ENCODE measurements around the gene RENBP.

Gene RENBP

GRCh38 chrX:153966841-153967535, 22.5 kb upstream of the RENBP start:
- no peaks in the 10 kb centered on the region for H3K27me3 Mint-ChIP-seq
- ATAC-seq (ENCODE audit: low read depth), result no peak
- H3K36me3 Mint-ChIP-seq, result peaks cover 2% of the 10 kb centered on the region
- H3K4me3 Mint-ChIP-seq, result peak overlapping the region; percentile 100
- H3K27ac Mint-ChIP-seq, result peak overlapping the region; percentile 92
- no peaks in the 10 kb centered on the region for H3K9me3 Mint-ChIP-seq
- peaks cover 28% of the 10 kb centered on the region for H3K4me1 Mint-ChIP-seq
- no peak for DNase-seq (ENCODE audit: low spot score in 2 of 2)

- DNase-seq (ENCODE audit: low spot score in 2 of 2) (no peak), ATAC-seq (ENCODE audit: low read depth) (no peak)
- Mint-ChIP-seq H3K27ac (peak overlapping the region; percentile 80), H3K4me3 (peak overlapping the region; percentile 57), H3K9me3 (no peaks in the 10 kb centered on the region), H3K36me3 (no peaks in the 10 kb centered on the region), H3K27me3 (no peaks in the 10 kb centered on the region), H3K4me1 (peaks cover 28% of the 10 kb centered on the region)
Observed at GRCh38 chrX:153966283-153966688, 21.8 kb upstream of the RENBP start.

GRCh38 chrX:153965406-153965805, 21.0 kb upstream of the RENBP start:
- H3K4me1 Mint-ChIP-seq, result peaks cover 28% of the 10 kb centered on the region
- H3K27me3 Mint-ChIP-seq, result no peaks in the 10 kb centered on the region
- H3K27ac Mint-ChIP-seq, result peak overlapping the region; percentile 80
- DNase-seq (ENCODE audit: low spot score in 2 of 2) (no peak), ATAC-seq (ENCODE audit: low read depth) (peak; percentile 16)
- H3K9me3 Mint-ChIP-seq, result no peaks in the 10 kb centered on the region
- H3K36me3 Mint-ChIP-seq, result peaks cover 3% of the 10 kb centered on the region
- H3K4me3 Mint-ChIP-seq, result peak overlapping the region; percentile 57

GRCh38 chrX:153964105-153964504, 19.7 kb upstream of the RENBP start:
- H3K36me3 Mint-ChIP-seq, result peaks cover 3% of the 10 kb centered on the region
- H3K27me3 Mint-ChIP-seq, result no peaks in the 10 kb centered on the region
- H3K27ac Mint-ChIP-seq, result no peak overlapping the region
- ATAC-seq (ENCODE audit: low read depth) (no peak), DNase-seq (ENCODE audit: low spot score in 2 of 2) (no peak)
- H3K9me3 Mint-ChIP-seq, result no peaks in the 10 kb centered on the region
- no peak overlapping the region for H3K4me3 Mint-ChIP-seq
- H3K4me1 Mint-ChIP-seq, result peaks cover 24% of the 10 kb centered on the region

- H3K36me3 Mint-ChIP-seq, result peaks cover 3% of the 10 kb centered on the region
- ATAC-seq (ENCODE audit: low read depth) (no peak), DNase-seq (ENCODE audit: low spot score in 2 of 2) (no peak)
- no peak overlapping the region for H3K4me3 Mint-ChIP-seq
- H3K27me3 Mint-ChIP-seq, result no peaks in the 10 kb centered on the region
- H3K4me1 Mint-ChIP-seq, result peaks cover 24% of the 10 kb centered on the region
- no peak overlapping the region for H3K27ac Mint-ChIP-seq
- H3K9me3 Mint-ChIP-seq, result no peaks in the 10 kb centered on the region
Observed at GRCh38 chrX:153963546-153963945, 19.1 kb upstream of the RENBP start.

- no peak overlapping the region for H3K27ac Mint-ChIP-seq
Observed at GRCh38 chrX:153961292-153961691, 16.8 kb upstream of the RENBP start.

GRCh38 chrX:153960786-153961185, 16.3 kb upstream of the RENBP start:
- Mint-ChIP-seq H3K4me1 (peaks cover 5% of the 10 kb centered on the region), H3K9me3 (no peaks in the 10 kb centered on the region), H3K4me3 (no peak overlapping the region), H3K27me3 (no peaks in the 10 kb centered on the region), H3K27ac (no peak overlapping the region), H3K36me3 (peaks cover 5% of the 10 kb centered on the region)
- ATAC-seq (ENCODE audit: low read depth) (no peak), DNase-seq (ENCODE audit: low spot score in 2 of 2) (no peak)

More at GRCh38 chrX:153961292-153961691, 16.8 kb upstream of the RENBP start:
- ATAC-seq (ENCODE audit: low read depth) (no peak), DNase-seq (ENCODE audit: low spot score in 2 of 2) (no peak)
- Mint-ChIP-seq H3K9me3 (no peaks in the 10 kb centered on the region), H3K4me3 (no peak overlapping the region), H3K36me3 (peaks cover 5% of the 10 kb centered on the region), H3K27me3 (no peaks in the 10 kb centered on the region), H3K4me1 (peaks cover 10% of the 10 kb centered on the region)

GRCh38 chrX:153960077-153960476, 15.6 kb upstream of the RENBP start:
- Mint-ChIP-seq H3K9me3 (no peaks in the 10 kb centered on the region), H3K27ac (no peak overlapping the region), H3K36me3 (peaks cover 5% of the 10 kb centered on the region), H3K27me3 (no peaks in the 10 kb centered on the region), H3K4me1 (no peaks in the 10 kb centered on the region), H3K4me3 (no peak overlapping the region)
- DNase-seq (ENCODE audit: low spot score in 2 of 2) (no peak), ATAC-seq (ENCODE audit: low read depth) (no peak)

GRCh38 chrX:153959649-153960048, 15.2 kb upstream of the RENBP start:
- DNase-seq (ENCODE audit: low spot score in 2 of 2), result no peak
- Mint-ChIP-seq H3K4me1 (no peaks in the 10 kb centered on the region), H3K4me3 (no peak overlapping the region), H3K27ac (no peak overlapping the region), H3K9me3 (no peaks in the 10 kb centered on the region), H3K27me3 (no peaks in the 10 kb centered on the region), H3K36me3 (peaks cover 5% of the 10 kb centered on the region)
- no peak for ATAC-seq (ENCODE audit: low read depth)

GRCh38 chrX:153958605-153959004, 14.2 kb upstream of the RENBP start:
- no peaks in the 10 kb centered on the region for H3K27me3 Mint-ChIP-seq
- DNase-seq (ENCODE audit: low spot score in 2 of 2) (no peak), ATAC-seq (ENCODE audit: low read depth) (no peak)
- H3K4me1 Mint-ChIP-seq, result no peaks in the 10 kb centered on the region
- no peaks in the 10 kb centered on the region for H3K9me3 Mint-ChIP-seq
- no peak overlapping the region for H3K27ac Mint-ChIP-seq
- H3K36me3 Mint-ChIP-seq, result peaks cover 7% of the 10 kb centered on the region
- H3K4me3 Mint-ChIP-seq, result no peak overlapping the region

- no peaks in the 10 kb centered on the region for H3K27me3 Mint-ChIP-seq
- H3K4me3 Mint-ChIP-seq, result no peak overlapping the region
- H3K9me3 Mint-ChIP-seq, result no peaks in the 10 kb centered on the region
- H3K4me1 Mint-ChIP-seq, result peaks cover 3% of the 10 kb centered on the region
- ATAC-seq (ENCODE audit: low read depth), result no peak
- H3K27ac Mint-ChIP-seq, result no peak overlapping the region
- H3K36me3 Mint-ChIP-seq, result peaks cover 7% of the 10 kb centered on the region
- no peak for DNase-seq (ENCODE audit: low spot score in 2 of 2)
Observed at GRCh38 chrX:153957224-153957623, 12.8 kb upstream of the RENBP start.

- ATAC-seq (ENCODE audit: low read depth), result no peak
- peaks cover 7% of the 10 kb centered on the region for H3K36me3 Mint-ChIP-seq
- H3K27ac Mint-ChIP-seq, result no peak overlapping the region
- H3K4me3 Mint-ChIP-seq, result no peak overlapping the region
- no peak for DNase-seq (ENCODE audit: low spot score in 2 of 2)
- H3K27me3 Mint-ChIP-seq, result no peaks in the 10 kb centered on the region
- peaks cover 3% of the 10 kb centered on the region for H3K4me1 Mint-ChIP-seq
- H3K9me3 Mint-ChIP-seq, result no peaks in the 10 kb centered on the region
Observed at GRCh38 chrX:153956044-153956907, 11.8 kb upstream of the RENBP start.

- Mint-ChIP-seq H3K27ac (no peak overlapping the region), H3K4me1 (peaks cover 3% of the 10 kb centered on the region), H3K36me3 (peaks cover 4% of the 10 kb centered on the region), H3K4me3 (no peak overlapping the region), H3K9me3 (no peaks in the 10 kb centered on the region), H3K27me3 (no peaks in the 10 kb centered on the region)
- DNase-seq (ENCODE audit: low spot score in 2 of 2), result no peak
- no peak for ATAC-seq (ENCODE audit: low read depth)
Observed at GRCh38 chrX:153955228-153955732, 10.8 kb upstream of the RENBP start.

- peaks cover 3% of the 10 kb centered on the region for H3K4me1 Mint-ChIP-seq
- H3K27me3 Mint-ChIP-seq, result no peaks in the 10 kb centered on the region
- H3K27ac Mint-ChIP-seq, result no peak overlapping the region
- ATAC-seq (ENCODE audit: low read depth) (no peak), DNase-seq (ENCODE audit: low spot score in 2 of 2) (no peak)
- peaks cover 4% of the 10 kb centered on the region for H3K36me3 Mint-ChIP-seq
- no peak overlapping the region for H3K4me3 Mint-ChIP-seq
- no peaks in the 10 kb centered on the region for H3K9me3 Mint-ChIP-seq
Observed at GRCh38 chrX:153954558-153955227, 10.2 kb upstream of the RENBP start.
